Inferior parietal cortex (tissue), 1 donor: ENCODE results near the gene WDR31.

Experiments
- DNase-seq: peaks from one replicate; pipeline ENCODE4 v3.0.0-alpha.2; 2016; ENCODE audit errors: extremely low spot score

The WDR31 gene

DNA sequence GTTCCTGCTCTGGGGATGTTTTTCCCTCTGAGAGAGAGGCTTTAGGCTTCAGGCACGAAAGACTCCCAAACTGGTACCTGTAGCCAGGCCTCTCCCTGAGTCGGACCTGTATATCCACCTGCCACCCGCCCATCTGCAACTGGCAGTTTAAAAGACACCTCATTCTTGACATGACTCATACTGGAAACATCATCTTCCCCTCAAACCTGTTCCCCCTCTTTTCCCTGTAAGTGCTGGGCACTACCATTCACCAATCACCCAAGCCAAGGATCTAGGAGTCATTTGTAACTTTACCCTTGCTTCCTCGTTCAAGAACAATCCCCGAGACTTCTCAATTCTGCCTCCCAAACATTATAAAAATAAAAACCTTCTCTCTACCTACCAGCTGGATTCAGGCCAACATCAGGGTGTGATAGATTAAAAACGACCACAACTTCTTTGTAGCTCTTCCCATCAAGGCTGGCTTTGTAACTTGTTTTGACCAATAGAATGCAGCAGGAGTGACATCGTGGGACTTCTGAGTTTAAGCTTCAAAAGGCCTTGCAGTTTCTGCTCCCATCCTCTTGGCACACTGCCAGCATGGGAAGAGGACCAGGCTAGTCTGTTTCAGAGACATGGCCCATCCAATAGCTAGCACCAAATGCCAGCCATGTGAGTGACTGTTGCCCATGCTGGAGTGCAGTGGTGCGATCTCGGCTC lies 1.8 kb upstream of the WDR31 start:
- no peak for DNase-seq

GRCh38 chr9:113337714-113338113 lies 2.4 kb downstream of the WDR31 start:
- no peak for DNase-seq

DNA sequence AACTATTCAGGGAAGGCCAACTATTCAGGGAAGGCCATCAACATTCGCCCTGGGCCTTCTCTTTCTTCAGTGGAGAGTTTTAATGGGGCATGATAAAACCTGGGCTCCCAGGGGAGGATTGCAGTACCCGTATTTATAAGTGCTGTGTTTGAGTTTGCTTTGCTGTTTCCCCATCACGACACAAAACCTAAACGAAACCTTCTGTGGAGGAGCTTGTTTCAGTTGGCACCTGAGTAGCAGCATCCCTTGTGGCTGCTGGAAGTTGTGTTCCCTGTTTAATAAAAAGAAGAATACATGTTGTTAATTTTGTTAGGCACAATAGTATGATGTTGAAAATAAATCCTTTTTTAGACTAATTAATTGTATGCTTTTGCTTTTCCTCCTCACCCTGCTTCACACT lies 8.3 kb downstream of the WDR31 start:
- DNase-seq = no peak

- DNase-seq = no peak
Measured at GRCh38 chr9:113328045-113328782, 11.9 kb downstream of the WDR31 start.

- DNase-seq = no peak
Measured at GRCh38 chr9:113326230-113326629, 13.8 kb downstream of the WDR31 start.

GRCh38 chr9:113322671-113323070 lies 17.4 kb downstream of the WDR31 start:
- DNase-seq = no peak

- no peak for DNase-seq
Measured at GRCh38 chr9:113320051-113320450, 20.0 kb downstream of the WDR31 start.

DNA sequence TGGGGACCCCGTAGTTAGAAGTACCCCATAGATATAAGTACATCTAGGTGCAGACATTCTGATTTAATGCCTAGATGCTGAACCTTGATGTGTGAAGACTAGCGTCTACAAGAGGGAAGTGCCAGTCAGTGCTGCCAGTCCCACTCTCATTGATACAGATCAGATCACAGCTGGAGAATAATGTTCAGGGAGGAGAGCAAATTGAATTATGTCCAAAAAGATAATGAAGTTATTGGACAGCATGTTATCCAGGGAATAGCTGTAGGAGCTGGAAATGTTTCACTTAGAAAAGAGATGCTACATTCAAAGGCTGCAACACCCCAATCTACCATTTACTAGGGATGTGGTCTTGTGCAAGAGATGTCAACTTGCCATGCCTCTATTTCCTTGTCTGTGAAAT lies 21.0 kb downstream of the WDR31 start:
- DNase-seq = no peak

DNA sequence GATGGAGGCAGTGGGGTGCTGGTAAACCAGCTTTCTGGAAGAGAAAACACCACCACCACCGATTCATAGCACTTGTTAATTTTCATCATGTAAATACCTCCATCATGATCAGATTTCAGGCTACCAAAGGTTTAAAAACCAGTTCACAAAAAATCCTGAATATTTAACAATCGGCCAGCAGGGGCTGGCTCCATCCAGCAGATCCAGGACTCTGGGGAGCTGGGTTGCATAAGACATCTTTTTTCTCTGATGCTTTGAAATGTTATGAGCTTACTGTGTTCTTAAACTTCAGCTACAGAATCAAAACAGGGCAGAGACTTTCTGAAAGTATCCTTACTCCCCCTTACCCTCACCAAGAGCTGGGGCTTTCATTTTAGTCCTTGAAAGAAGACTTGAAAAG lies 22.3 kb downstream of the WDR31 start:
- DNase-seq = no peak

DNA sequence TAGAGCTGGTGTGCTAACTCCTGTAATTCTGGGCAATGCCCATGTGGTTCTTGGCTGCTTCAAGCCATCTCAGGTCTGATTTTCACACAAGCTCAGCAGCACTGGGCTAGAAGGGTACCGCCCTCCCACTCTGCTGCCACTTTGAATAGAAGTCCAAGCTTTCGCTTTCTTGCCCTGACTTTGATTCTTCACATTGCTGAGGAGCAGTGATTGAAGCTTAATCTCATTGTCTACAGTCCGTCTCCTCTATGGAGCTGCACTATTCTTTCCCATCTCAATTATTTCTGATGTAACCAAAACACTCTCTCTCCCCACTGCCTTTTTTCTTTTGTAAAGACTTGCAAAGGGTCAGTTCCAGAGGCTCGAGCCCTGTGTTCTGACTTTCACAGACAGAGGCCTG lies 24.0 kb downstream of the WDR31 start:
- DNase-seq = no peak

GRCh38 chr9:113315231-113315630 lies 24.8 kb downstream of the WDR31 start:
- DNase-seq = no peak

DNA sequence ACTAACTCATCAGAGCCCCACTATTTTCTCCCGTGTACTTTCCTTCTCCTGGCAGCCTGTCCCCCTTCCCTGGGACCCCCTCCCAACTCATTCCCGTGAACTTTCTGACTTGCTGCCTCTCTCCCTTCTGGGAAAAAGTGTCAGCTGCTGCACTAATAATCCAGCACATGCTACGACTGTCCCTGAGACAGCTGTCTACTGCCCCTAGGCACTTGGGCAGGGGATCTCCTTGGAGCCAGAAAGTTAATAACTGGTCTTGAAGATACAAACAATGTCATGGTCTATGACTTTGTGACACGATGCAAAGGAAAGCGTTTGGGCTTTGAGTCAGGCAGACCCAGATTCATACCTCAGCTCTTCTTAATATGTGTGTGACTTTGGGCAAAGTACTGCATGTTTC lies 26.8 kb downstream of the WDR31 start:
- no peak for DNase-seq

GRCh38 chr9:113311961-113312360 lies 28.1 kb downstream of the WDR31 start:
- DNase-seq = no peak

DNA sequence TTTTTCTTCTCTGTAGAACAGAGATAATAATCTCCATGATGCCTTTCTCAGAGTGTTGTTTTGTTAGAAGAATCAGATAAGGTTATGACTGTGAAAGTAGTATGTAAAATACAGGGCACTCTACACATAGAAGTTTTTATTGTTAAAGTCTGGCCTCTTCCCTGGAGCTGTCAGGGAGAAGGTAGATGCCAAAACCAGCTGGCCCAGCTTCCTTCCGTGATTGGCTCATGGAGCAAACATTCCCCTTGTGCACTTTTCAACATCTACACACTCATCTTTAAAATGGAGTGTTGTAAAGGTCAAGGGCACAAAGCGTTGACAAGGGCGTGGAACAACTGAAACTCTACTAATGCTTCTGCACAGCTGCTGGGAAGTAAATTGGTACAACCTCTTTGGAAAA lies 29.5 kb downstream of the WDR31 start:
- no peak for DNase-seq

DNA sequence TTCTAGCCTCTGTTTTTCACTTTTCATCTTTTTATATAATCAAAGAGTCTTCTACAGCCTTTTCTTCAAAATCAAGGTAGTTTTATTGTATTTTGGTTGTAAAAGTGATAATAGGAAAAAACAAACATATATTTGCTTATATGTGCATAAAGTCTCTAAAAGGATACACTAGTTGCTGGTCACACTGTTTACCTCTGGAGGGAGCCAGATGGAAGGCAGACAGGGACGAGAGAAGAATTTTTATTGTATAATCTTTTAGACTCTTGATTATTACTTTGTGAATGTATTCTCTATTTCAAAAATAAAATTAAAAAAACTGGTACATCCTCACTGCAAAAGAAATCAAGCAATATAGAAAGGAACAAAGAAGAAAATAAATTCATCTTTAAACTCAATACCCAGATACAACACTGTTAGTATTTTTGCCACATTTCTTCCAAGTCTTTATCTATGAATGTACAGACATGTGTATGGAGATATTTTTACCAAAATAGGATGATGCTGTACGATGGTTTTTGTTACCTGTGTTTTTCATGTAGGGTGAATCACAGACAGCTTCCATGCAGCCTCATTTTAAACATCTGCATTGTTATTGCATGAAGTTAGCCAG lies 30.8 kb downstream of the WDR31 start:
- DNase-seq = peak; percentile 71

- no peak for DNase-seq
Measured at GRCh38 chr9:113307396-113307975, 32.6 kb downstream of the WDR31 start.

GRCh38 chr9:113306566-113306965 lies 33.5 kb downstream of the WDR31 start:
- DNase-seq = no peak

DNA sequence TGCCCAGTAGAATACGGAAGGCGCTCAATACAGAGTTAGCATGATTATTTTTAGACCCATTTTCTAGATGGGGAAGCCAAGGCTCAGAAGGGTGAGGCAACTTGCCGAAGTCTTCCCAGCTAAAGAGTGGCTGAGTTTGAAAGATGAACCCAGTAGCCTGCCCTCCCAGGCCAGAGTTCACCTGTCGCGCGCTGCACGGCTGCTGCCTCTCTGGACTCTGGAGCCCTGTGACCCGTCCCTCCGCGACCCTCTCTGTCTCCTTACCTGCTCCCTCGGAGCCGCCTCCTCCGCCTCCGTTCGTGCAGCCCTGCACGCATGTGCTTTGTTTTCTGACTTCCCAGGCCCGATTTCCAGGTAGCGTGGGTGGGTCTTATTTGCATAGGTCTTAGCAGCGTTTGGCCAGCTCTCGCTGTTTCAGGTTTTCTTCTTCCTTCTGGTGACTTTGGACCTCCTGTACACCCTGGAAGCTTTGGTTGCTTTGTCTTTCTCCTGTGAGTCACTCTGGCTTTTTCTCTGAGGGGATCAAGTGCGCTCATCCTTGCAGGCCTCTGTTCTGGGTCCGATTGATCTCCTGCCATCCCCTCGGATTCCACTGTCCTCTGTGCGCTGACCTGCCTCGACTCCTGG lies 37.2 kb downstream of the WDR31 start, which contains the start of gene RNF183:
Gene RNF183 (minus strand): TSS at position 585 of the 627 bp plus-strand sequence. CDS start 5,192 bp downstream, outside the sequence.
- no peak for DNase-seq

GRCh38 chr9:113301548-113301947 lies 38.5 kb downstream of the WDR31 start:
- DNase-seq = no peak

DNA sequence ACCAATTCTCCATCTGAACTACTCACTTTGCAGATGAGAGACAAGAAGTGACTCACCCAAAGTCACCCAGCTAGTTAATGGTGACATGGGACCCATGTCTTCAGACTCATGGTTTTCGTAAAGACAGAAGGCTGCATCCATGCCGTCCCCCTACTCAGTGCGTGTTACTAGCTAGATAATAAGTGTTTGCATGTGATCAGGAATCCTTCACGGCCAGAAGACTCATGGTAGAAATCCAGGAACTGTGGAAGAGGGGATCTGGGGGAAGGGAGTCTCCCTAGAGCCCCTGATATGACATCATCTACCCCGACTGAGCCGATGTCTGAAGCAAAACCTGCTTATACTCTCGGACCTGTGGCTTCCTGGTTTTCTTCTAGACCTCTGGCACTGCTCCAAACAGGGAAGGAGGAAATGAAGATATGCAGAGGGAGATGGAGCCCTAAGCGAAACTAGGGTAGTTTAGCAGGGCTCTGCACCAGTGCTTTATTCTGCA lies 40.2 kb downstream of the WDR31 start:
- peak; percentile 30 for DNase-seq

GRCh38 chr9:113298924-113299770 lies 40.9 kb downstream of the WDR31 start:
- no peak for DNase-seq
